Measurements from ENCODE around the gene CACNG4. TPM values are rescaled to one million over a fixed set of nuclear protein-coding genes. Genes with fewer than 3 reads are reported as not detected.

The CACNG4 gene
- total and polyA plus RNA-seq, 2 experiments from 2014 or later, result 1.6 to 4.1 TPM

GRCh38 chr17:67004181-67004580, 39.7 kb downstream of the CACNG4 start (continued):
- no peak for TF ChIP-seq ZNF462 (CRISPR knock-in tag; IDR thresholded peaks at IDR 0.05)

GRCh38 chr17:67007266-67007665, 42.8 kb downstream of the CACNG4 start:
- no peaks in the 10 kb centered on the region for H3K4me1 ChIP-seq (ENCODE audit: insufficient read depth)
- ATAC-seq, result no peak
- TF ChIP-seq NANOG (IDR thresholded peaks at IDR 0.05; ENCODE audit: borderline replicate concordance), result no peak
- no peak for TF ChIP-seq ZNF331 (CRISPR knock-in tag; IDR thresholded peaks at IDR 0.05; ENCODE audit: low read depth)
- no peak for TF ChIP-seq EZH2 (IDR thresholded peaks at IDR 0.05; ENCODE audit: low read depth, unreplicated experiment)
- no peak for TF ChIP-seq STAT1 (IDR thresholded peaks at IDR 0.05; ENCODE audit: unreplicated experiment)
- TF ChIP-seq CTCF (conservative IDR thresholded peaks at IDR 0.05; ENCODE audit: low read depth in 2 of 2), result no peak
- TF ChIP-seq CREB1 (CRISPR knock-in tag; IDR thresholded peaks at IDR 0.05; ENCODE audit: low read depth), result no peak
- no peak for TF ChIP-seq ETS1 (IDR thresholded peaks at IDR 0.05)

More at GRCh38 chr17:67007266-67007665, 42.8 kb downstream of the CACNG4 start:
- H3K36me3 Mint-ChIP-seq (ENCODE audit: low read depth), result peaks cover 5% of the 10 kb centered on the region; the same call in 1 of the 3 replicates
- Histone ChIP-seq H3F3A (replicated peaks; ENCODE audit: low read depth) (no peaks in the 10 kb centered on the region), H3K9me2 (ENCODE audit: insufficient read depth) (peaks cover 3% of the 10 kb centered on the region; the same call in 1 of the 2 replicates), H3K27ac (ENCODE audit: low read depth) (no peak overlapping the region), H3K79me2 (replicated peaks; ENCODE audit: insufficient read depth) (no peaks in the 10 kb centered on the region), H4K20me1 (replicated peaks; ENCODE audit: insufficient read depth) (no peaks in the 10 kb centered on the region), H3K36me3 (ENCODE audit: insufficient read depth) (no peaks in the 10 kb centered on the region), H3K27me3 (ENCODE audit: insufficient read depth) (no peaks in the 10 kb centered on the region), H2AFZ (no peak overlapping the region), H3K4me2 (no peak overlapping the region), H3K4me3 (no peak overlapping the region)
- H3K27me3 Mint-ChIP-seq (ENCODE audit: insufficient read depth, low read depth, poor library complexity), result peaks cover 4% of the 10 kb centered on the region
- H3K4me3 Mint-ChIP-seq, result no peak overlapping the region
- peaks cover 2% of the 10 kb centered on the region; the same call in 1 of the 3 replicates for H3K9me3 Mint-ChIP-seq
- no peaks in the 10 kb centered on the region for H3K4me1 Mint-ChIP-seq
- no peak overlapping the region for H3K27ac Mint-ChIP-seq
- DNase-seq (ENCODE audit: low spot score), result no peak

Data from GM23338 (cell line).